Osteoblast (primary cell): ENCODE results near the gene HIGD2A. TPM values are rescaled to one million over a fixed set of nuclear protein-coding genes. Genes with fewer than 3 reads are reported as not detected.

ENCODE experiments used
- DNase-seq: peaks from one replicate; pipeline ENCODE4 v3.0.0; 2011; ENCODE audit warnings: low spot score, mixed read lengths; ENCODE audit not compliant: insufficient read length; ENCODE audit errors: missing footprints
- H2AFZ ChIP-seq: 2 replicates; pipeline ENCODE4 v1.6.0; 2011; ENCODE audit warnings: mild to moderate bottlenecking, low read length
- H3K27ac ChIP-seq: 2 replicates; pipeline ENCODE4 v1.5.1; 2011; ENCODE audit warnings: mild to moderate bottlenecking, low read depth, low read length, moderate library complexity
- H3K27me3 ChIP-seq: 2 replicates; pipeline ENCODE4 v1.6.0; 2012; ENCODE audit warnings: mild to moderate bottlenecking, control low read depth, inconsistent platforms, low read length, moderate library complexity; ENCODE audit not compliant: insufficient read depth
- H3K36me3 ChIP-seq: 2 replicates; pipeline ENCODE4 v1.5.1; 2011; ENCODE audit warnings: mild to moderate bottlenecking, low read length, control low read depth, moderate library complexity; ENCODE audit not compliant: insufficient read depth
- H3K4me1 ChIP-seq: 2 replicates; pipeline ENCODE4 v1.5.1; 2011; ENCODE audit warnings: mild to moderate bottlenecking, low read length, control low read depth, moderate library complexity; ENCODE audit not compliant: insufficient read depth
- H3K4me2 ChIP-seq: 2 replicates; pipeline ENCODE4 v1.6.0; 2011; ENCODE audit warnings: mild to moderate bottlenecking, low read length; ENCODE audit not compliant: insufficient read depth
- H3K4me3 ChIP-seq: fragments of 200-600 bp; sonication (generic); 3 replicates; pipeline ENCODE4 v1.5.1; 2012; ENCODE audit warnings: mild to moderate bottlenecking, low read length, inconsistent platforms; ENCODE audit not compliant: insufficient read depth
- H3K79me2 ChIP-seq: 2 replicates; pipeline ENCODE4 v1.6.0; 2012; ENCODE audit warnings: mild to moderate bottlenecking, low read length, control low read depth, inconsistent platforms; ENCODE audit not compliant: insufficient read depth
- H3K9me3 ChIP-seq: 2 replicates; pipeline ENCODE4 v1.5.1; 2011; ENCODE audit warnings: low read depth, low read length, control low read depth
- H4K20me1 ChIP-seq: 2 replicates; pipeline ENCODE4 v1.6.0; 2012; ENCODE audit warnings: mild to moderate bottlenecking, low read length, control low read depth; ENCODE audit not compliant: insufficient read depth
- CTCF ChIP-seq: IDR thresholded peaks from 2 replicates; pipeline ENCODE4 v1.5.1; 2011; ENCODE audit warnings: mild to moderate bottlenecking, low read depth, low read length, moderate library complexity; ENCODE audit errors: extremely low read depth
- total RNA-seq: library from RNA; depleted of rRNA; stranded (reverse); fragments of >200 nt; gene quantifications from 2 replicates; pipeline ENCODE4 v1.2.3, GENCODE V29; 2012

Gene HIGD2A
- total RNA-seq, 1 donor, result 34.7 TPM

GRCh38 chr5:176410486-176411180, 22.1 kb downstream of the HIGD2A start:
- peaks cover 45% of the 10 kb centered on the region for H4K20me1 ChIP-seq

GRCh38 chr5:176412517-176413254, 24.1 kb downstream of the HIGD2A start:
- TF ChIP-seq CTCF, result no peak
- Histone ChIP-seq H3K4me1 (peaks cover 16% of the 10 kb centered on the region), H3K4me3 (no peak overlapping the region), H3K27me3 (no peaks in the 10 kb centered on the region), H3K9me3 (no peaks in the 10 kb centered on the region), H2AFZ (no peak overlapping the region), H3K4me2 (no peak overlapping the region), H3K79me2 (peaks cover 56% of the 10 kb centered on the region), H3K27ac (no peak overlapping the region), H3K36me3 (peaks cover 7% of the 10 kb centered on the region), H4K20me1 (peaks cover 42% of the 10 kb centered on the region)
- no peak for DNase-seq

More at GRCh38 chr5:176410486-176411180, 22.1 kb downstream of the HIGD2A start:
- H3K4me2 ChIP-seq, result no peak overlapping the region
- H3K27ac ChIP-seq, result no peak overlapping the region
- H3K4me1 ChIP-seq, result peaks cover 12% of the 10 kb centered on the region
- H3K27me3 ChIP-seq, result no peaks in the 10 kb centered on the region
- no peaks in the 10 kb centered on the region for H3K9me3 ChIP-seq
- no peak overlapping the region for H2AFZ ChIP-seq
- peaks cover 49% of the 10 kb centered on the region for H3K79me2 ChIP-seq
- peak; percentile 57 for DNase-seq
- no peak overlapping the region for H3K4me3 ChIP-seq
- peaks cover 16% of the 10 kb centered on the region for H3K36me3 ChIP-seq
- no peak for TF ChIP-seq CTCF

GRCh38 chr5:176413255-176413565, 24.7 kb downstream of the HIGD2A start:
- H3K27ac ChIP-seq, result no peak overlapping the region
- peaks cover 16% of the 10 kb centered on the region for H3K4me1 ChIP-seq
- no peak overlapping the region for H3K4me2 ChIP-seq
- no peaks in the 10 kb centered on the region for H3K27me3 ChIP-seq
- peak; percentile 90 for DNase-seq
- peaks cover 42% of the 10 kb centered on the region for H4K20me1 ChIP-seq
- peaks cover 7% of the 10 kb centered on the region for H3K36me3 ChIP-seq
- peaks cover 56% of the 10 kb centered on the region for H3K79me2 ChIP-seq
- TF ChIP-seq CTCF, result no peak
- H3K4me3 ChIP-seq, result no peak overlapping the region
- no peaks in the 10 kb centered on the region for H3K9me3 ChIP-seq
- no peak overlapping the region for H2AFZ ChIP-seq

GRCh38 chr5:176413709-176414191, 25.2 kb downstream of the HIGD2A start:
- Histone ChIP-seq H4K20me1 (peaks cover 42% of the 10 kb centered on the region), H3K36me3 (peaks cover 7% of the 10 kb centered on the region), H3K9me3 (no peaks in the 10 kb centered on the region), H3K4me1 (peaks cover 16% of the 10 kb centered on the region), H3K4me3 (no peak overlapping the region), H3K27ac (no peak overlapping the region), H3K4me2 (no peak overlapping the region), H3K79me2 (peaks cover 56% of the 10 kb centered on the region), H3K27me3 (no peaks in the 10 kb centered on the region), H2AFZ (no peak overlapping the region)
- no peak for DNase-seq
- TF ChIP-seq CTCF, result no peak
